DND-41 (cell line): ENCODE results near the gene ZNF277.

Source experiments
- CTCF ChIP-seq: IDR thresholded peaks from 2 replicates; pipeline ENCODE4 v1.5.1; 2012; ENCODE audit warnings: borderline replicate concordance, low read length, moderate library complexity, mild to moderate bottlenecking; ENCODE audit not compliant: poor library complexity, severe bottlenecking; ENCODE audit errors: extremely low read depth
- EZH2 ChIP-seq: IDR thresholded peaks from 3 replicates; pipeline ENCODE4 v1.6.1; 2012; ENCODE audit warnings: borderline replicate concordance, low read depth, mild to moderate bottlenecking, moderate library complexity, low read length, inconsistent platforms; ENCODE audit not compliant: severe bottlenecking

- no peak for TF ChIP-seq CTCF
- no peak for TF ChIP-seq EZH2
These were observed 14.5 kb downstream of the ZNF277 start for GRCh38 chr7:112220877-112221434.
